CD4-positive, alpha-beta T cell treated with Interferon alpha-2 for 1 hour (primary cell): Measurements from ENCODE around the gene DOK7.
A peak's percentile ranks its signal among the peaks of the same experiment; 100 is the strongest.
"Not testable (repeated sequence)": the region's sequence is repeated elsewhere in the genome, so short reads cannot be mapped to it uniquely, and the experiment has no call there.

Experiments
- DNase-seq, 2 donors: peaks; one replicate each; pipeline ENCODE4 v3.0.0-alpha.2; 2020 to 2022

The DOK7 gene

GRCh38 chr4:3524349-3524748, 61.2 kb downstream of the DOK7 start:
- no peak for DNase-seq

GRCh38 chr4:3524920-3525319, 61.8 kb downstream of the DOK7 start:
- no peak for DNase-seq

GRCh38 chr4:3525532-3526430, 62.7 kb downstream of the DOK7 start:
- DNase-seq: no peak

GRCh38 chr4:3526456-3526855, 63.4 kb downstream of the DOK7 start:
- no peak for DNase-seq

GRCh38 chr4:3527101-3527913, 64.2 kb downstream of the DOK7 start:
- no peak for DNase-seq

- DNase-seq: no peak
These were observed 65.1 kb downstream of the DOK7 start for GRCh38 chr4:3527914-3528876.

- peak in 1 of 2 donors; percentile 44 for DNase-seq
These were observed 66.3 kb downstream of the DOK7 start for GRCh38 chr4:3529363-3529762.

GRCh38 chr4:3530051-3530450, 66.9 kb downstream of the DOK7 start:
- no peak for DNase-seq

- DNase-seq: no peak
These were observed 67.7 kb downstream of the DOK7 start for GRCh38 chr4:3530663-3531254.

- DNase-seq: no peak
These were observed 68.3 kb downstream of the DOK7 start for GRCh38 chr4:3531318-3531878.

- DNase-seq: peak; percentile 88 to 90
These were observed 69.0 kb downstream of the DOK7 start, which contains the start of gene LRPAP1 for GRCh38 chr4:3531879-3532750. Gene LRPAP1 (minus strand): TSS chr4:3532422. CDS start chr4:3532412, 10 bp downstream.

- DNase-seq: no peak
These were observed 69.8 kb downstream of the DOK7 start for GRCh38 chr4:3532751-3533422.

GRCh38 chr4:3533423-3533820, 70.3 kb downstream of the DOK7 start:
- DNase-seq: no peak

GRCh38 chr4:3535812-3536211, 72.7 kb downstream of the DOK7 start:
- not testable (repeated sequence) for DNase-seq

GRCh38 chr4:3538906-3539305, 75.8 kb downstream of the DOK7 start:
- DNase-seq: not testable (repeated sequence)

GRCh38 chr4:3543415-3543814, 80.3 kb downstream of the DOK7 start:
- DNase-seq: not testable (repeated sequence)
